VCaP (cell line): ENCODE data around the gene GPHA2.

Experiments used
- H3K27ac ChIP-seq: fragments of 450-650 bp; 2 replicates; pipeline ENCODE4 v1.5.1; 2017
- CTCF ChIP-seq: fragments of 450-650 bp; conservative IDR thresholded peaks from 2 replicates; pipeline ENCODE4 v1.5.1; 2017; ENCODE audit warnings: mild to moderate bottlenecking, moderate library complexity

Gene GPHA2

DNA sequence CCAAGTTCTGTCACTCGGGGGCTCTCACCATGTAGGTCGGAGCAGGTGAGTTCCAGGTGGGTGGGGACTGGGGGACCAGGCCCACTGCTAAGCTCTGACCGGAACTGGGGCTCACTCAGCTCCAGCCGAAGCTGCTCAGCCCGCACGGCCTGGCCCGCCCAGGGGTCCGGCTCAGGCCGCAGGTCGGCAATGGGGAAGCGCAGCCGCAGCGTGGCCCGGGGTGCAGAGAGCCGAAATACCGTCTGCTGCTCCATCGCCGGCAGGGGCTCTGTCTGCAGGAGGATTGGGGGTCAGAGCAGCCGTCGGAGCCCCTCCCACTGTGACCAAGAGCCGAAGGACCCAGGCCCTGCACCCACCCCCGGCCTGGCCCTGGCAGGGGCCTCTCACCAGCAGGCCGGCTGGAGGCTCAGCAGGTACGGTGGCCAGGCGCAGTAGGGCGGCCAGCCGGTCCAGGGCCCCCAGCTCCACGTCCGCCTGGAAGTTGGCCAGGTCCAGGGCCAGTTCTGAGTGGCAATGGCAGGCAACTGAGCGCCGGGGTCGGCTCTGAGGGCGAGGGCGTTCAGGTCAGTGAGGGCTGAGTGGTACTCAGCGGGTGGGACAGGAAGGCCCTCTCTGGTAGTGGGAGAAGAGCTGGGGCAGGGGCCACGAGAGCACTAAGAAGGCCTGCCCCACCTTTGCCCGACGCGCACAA is 25.9 kb downstream of the GPHA2 start:
- no peak overlapping the region for H3K27ac ChIP-seq
- no peak for TF ChIP-seq CTCF

GRCh38 chr11:64908766-64909165 is 26.9 kb downstream of the GPHA2 start:
- no peak for TF ChIP-seq CTCF
- no peak overlapping the region for H3K27ac ChIP-seq

DNA sequence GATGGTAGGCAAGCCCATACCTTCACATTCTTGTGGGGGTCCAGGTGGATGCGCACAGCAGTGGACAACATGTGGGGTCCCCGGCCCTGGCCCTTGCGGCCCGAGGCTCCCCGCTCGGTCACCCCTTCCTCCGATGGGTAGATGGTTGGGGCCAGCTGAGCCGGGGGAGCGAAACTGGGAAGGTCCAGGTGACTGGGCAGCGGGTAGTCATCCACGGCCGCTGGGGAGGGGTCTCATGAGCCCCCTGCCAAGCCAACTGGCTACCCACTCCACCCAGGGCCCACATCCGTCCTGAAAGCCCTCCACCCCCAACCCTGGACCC is 29.4 kb downstream of the GPHA2 start:
- no peak overlapping the region for H3K27ac ChIP-seq
- TF ChIP-seq CTCF, result no peak

- no peak for TF ChIP-seq CTCF
- H3K27ac ChIP-seq, result no peak overlapping the region
Measured at GRCh38 chr11:64905516-64906313, 30.0 kb downstream of the GPHA2 start.

DNA sequence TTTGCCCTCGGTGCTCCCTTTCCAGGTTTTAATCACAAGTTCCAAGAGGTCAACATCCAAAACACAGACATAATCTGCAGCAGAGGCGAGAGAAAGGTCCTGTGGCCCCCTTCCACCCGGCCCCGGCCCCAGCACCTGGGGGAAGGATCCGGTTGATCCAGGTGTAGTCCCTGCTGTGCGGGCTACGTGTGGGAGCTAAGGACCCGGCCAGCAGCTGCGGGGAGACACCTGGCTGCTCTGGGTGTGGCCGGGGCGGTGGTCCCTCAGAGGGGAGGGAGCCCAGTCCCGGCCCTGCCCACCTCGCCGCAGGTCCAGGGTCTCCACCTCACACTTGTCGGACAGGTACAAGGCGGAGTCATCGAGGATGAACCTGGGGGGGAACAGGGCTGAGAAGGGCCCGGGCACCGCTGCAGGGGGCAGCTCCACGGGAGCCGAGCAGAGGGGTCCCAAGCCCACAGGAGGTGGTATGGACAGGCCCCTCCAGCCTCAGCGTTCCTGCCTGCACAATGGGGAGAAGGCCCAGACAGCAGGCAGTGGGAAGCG is 32.3 kb downstream of the GPHA2 start:
- TF ChIP-seq CTCF, result no peak
- no peak overlapping the region for H3K27ac ChIP-seq

GRCh38 chr11:64902102-64902900 is 33.4 kb downstream of the GPHA2 start:
- no peak for TF ChIP-seq CTCF
- no peak overlapping the region for H3K27ac ChIP-seq

DNA sequence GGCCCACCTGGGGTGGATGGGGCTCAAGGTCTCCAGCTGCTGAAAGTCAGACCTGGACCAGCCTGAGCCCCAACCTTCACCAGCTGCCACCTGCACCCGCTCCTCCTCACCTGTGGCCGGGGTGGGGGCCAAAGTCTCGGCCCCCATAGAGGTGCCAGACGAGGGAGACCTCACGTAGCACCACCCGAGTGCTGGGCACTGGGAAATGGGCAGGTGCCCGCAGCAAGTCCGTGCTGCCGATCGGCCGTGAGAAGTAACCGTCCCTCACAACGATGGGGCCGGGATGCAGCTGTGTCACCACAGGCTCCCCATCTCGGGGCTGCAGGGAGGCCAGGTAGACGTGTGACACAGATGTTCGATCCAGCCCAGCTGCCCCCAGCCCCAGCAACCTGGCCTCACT is 34.9 kb downstream of the GPHA2 start:
- H3K27ac ChIP-seq, result no peak overlapping the region
- no peak for TF ChIP-seq CTCF
